Stimulated activated CD8-positive, alpha-beta memory T cell treated with anti-CD3 and anti-CD28 coated beads, Interleukin-2, amount 100 ng/mL, for 48 hours (primary cell): ENCODE data around the gene DISC1.
"Not testable (repeated sequence)": the region's sequence is repeated elsewhere in the genome, so short reads cannot be mapped to it uniquely, and the experiment has no call there.

ENCODE experiments used
- DNase-seq, 2 donors: peaks; one replicate each; pipeline ENCODE4 v3.0.0-alpha.2; 2020; ENCODE audit warnings: low read depth in 2 of 2

DISC1 gene

DNA sequence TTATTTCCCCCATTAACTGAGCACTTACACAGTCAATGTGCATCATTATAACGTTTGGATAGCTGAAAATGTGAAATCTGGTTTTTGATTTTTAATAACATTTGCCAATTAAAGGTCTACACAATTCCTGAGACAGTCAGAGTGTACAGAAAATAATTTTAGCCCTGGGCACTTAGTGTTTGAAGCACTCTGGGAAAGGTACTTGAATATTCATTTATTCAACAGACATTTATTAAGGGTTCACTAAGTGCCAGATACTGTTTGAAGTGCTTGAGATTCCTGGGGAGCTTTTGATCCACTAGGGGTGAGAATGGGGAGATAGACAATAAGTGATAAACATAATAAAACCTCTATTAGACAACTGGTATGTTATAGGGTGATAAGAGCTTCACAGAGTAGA, 141.8 kb downstream of the DISC1 start:
- DNase-seq, result no peak

- DNase-seq, result no peak
These were observed 144.1 kb downstream of the DISC1 start for GRCh38 chr1:231770506-231771175.

DNA sequence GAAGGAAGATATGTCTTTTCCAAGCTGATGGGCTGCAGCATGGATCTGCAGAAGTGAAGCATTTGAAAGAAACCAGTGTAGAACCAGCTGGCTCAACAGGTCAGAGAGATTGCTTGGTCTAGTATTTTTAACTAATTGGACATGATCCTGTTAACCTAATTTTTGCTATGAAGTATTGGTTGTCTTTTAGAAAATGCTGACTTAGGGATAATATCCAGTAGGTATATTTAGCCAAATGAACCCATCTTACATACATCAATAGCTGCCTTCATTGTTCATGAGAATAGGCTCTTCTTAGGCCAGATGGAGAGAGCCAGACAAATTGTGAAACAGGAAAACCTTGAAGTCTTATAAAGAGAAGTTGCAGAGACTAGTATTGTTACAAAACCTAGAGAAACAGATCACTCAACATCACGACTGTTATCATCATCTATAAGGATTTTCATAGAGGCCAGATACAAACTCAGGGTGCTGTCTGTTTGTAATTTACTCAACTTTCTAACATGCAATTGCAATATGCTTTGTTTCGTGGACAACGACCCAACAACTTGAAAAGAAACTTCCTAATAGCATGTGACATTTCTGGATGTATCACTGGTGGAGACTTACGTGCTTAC, 148.2 kb downstream of the DISC1 start:
- DNase-seq, result no peak

GRCh38 chr1:231776010-231776756, 149.6 kb downstream of the DISC1 start:
- no peak for DNase-seq

DNA sequence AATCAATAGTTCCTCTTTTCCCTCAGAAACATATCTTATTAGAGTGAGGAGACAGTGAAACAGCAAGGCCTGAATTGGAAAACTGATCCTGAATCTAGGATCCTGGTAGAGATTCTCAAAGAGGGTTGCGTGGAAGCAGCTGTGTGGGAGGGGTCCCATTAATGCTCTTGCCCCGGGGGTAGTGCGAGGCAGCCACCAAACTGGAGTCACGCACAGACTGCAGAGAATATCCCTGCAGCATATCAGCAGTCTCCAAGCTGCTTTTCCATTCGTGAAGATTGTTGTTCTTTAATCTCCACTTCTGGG, 150.1 kb downstream of the DISC1 start:
- no peak for DNase-seq

DNA sequence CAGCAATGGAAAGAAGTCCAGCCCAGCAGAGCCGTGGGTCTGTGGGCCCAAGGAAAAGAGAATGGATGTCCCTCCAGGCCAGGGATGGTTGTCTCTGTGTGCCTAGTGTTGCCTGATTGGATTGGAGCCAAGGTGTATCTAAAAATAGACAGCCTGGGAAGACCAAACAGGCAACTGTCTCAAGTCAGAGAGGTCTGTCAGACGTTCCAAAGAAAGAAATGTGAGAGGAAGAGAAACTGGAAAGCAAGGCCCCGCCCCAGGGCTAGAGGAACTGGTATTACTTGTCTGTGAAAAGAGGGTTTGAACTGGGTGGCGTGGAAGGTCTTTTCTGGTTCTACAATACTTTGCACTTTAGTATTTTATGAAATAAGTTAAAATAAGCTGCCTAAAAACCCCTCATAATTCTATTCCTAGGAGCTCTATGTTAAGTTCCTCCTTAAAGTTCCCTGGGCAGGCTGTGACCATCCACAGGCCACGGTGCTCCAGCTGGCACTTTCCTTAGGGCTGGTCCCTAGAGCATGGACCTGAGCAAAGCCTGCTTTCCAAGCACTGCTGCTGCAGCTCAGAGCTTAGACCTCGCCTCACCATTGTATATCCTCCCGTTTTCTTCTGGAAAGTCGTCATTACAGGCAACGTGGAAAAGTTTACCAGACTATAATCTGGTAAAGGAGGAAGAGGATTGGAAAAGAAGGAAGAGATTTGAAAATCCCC, 151.6 kb downstream of the DISC1 start:
- DNase-seq, result no peak

- DNase-seq, result no peak
These were observed 152.5 kb downstream of the DISC1 start for GRCh38 chr1:231779081-231779480.

GRCh38 chr1:231781892-231782291, 155.3 kb downstream of the DISC1 start:
- DNase-seq, result no peak

GRCh38 chr1:231785073-231785472, 158.5 kb downstream of the DISC1 start:
- DNase-seq, result not testable (repeated sequence)

- DNase-seq, result no peak
These were observed 159.5 kb downstream of the DISC1 start for GRCh38 chr1:231786126-231786525.

GRCh38 chr1:231792634-231793033, 166.0 kb downstream of the DISC1 start:
- no peak for DNase-seq

DNA sequence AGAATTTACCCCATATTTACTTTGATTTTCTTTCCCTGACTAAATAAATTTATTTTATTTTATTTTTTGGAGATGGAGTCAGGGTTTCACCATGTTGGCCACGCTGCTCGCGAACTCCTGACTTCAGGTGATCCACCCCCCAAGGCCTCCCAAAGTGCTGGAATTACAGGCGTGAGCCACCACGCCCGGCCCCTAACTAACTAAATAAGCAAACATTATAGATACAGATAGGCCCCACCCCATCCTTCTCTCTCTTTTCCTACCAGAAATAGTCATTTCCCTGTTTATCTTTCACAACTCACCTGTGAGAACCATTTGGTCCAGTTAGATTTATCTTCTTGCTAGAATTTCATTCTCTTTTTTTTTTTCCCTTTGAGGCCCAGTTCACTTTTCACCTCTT, 167.3 kb downstream of the DISC1 start:
- no peak for DNase-seq

- no peak for DNase-seq
These were observed 169.6 kb downstream of the DISC1 start for GRCh38 chr1:231796141-231796540.

GRCh38 chr1:231799363-231799986, 172.9 kb downstream of the DISC1 start:
- DNase-seq, result no peak

DNA sequence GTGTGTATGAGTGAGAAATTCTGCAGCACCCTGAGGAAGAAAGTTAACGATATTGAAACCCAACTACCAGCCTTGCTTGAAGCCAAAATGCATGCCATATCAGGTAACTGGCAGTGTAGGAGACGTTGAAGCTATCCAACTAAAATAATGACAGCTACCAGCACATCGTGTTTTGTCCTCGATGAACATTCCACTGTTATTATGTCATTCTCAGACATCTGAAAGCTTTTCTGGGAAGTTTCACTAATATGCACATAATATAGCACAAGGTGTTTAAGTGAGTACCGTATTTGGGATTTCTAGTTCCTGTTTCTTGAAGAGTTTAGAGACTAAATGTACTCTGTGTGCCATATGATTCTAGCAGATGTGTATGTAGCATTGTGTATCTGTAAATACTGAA, 173.5 kb downstream of the DISC1 start:
- DNase-seq, result no peak

DNA sequence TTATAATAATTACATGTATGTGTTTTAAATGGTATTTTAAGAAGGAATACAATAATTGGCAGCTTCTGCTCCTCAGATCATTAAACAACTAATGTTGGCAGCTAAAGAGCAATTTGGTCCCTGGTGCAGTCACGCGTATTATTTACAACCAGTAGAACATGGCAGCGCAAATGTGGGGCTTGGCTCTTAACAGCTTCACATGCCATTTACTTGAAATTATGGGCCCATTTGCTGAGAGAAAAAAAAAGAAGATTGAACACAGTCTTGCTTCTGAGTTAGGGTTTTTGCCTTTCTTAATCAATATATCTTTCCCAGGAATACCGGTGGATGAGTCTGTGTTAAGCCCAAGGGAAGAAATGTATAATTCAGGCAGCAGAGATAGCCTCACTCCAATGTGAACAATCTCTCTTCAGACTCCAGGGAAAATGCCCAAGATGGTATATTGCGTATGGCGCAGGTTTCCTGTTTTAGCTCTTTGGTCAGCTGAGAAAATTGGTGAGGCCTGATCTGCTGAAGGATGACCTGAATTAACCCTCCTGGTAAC, 174.5 kb downstream of the DISC1 start:
- no peak for DNase-seq

- no peak for DNase-seq
These were observed 176.8 kb downstream of the DISC1 start for GRCh38 chr1:231803353-231803752.

GRCh38 chr1:231806623-231807495, 180.3 kb downstream of the DISC1 start:
- peak; percentile 23 to 30 for DNase-seq

GRCh38 chr1:231807541-231807940, 181.0 kb downstream of the DISC1 start:
- DNase-seq, result no peak

DNA sequence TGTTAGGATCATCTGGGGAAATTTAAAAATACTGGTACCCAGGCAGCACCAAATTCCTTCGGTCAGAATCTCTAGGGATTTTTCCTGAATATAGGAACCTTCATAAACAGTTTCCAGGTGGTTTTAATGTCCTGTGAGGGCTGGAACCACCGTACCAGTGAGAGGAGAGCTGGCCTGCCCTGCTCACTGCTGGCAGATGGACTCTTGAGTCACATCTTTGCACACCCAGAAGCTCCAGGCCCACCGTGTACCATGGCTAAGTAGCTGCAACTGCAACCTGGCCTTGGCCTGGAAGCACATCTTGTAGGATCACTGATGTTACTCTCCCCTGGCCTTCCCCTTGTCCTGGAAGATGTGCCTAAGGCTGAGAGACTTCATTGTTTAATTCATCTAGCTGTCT, 181.5 kb downstream of the DISC1 start:
- no peak for DNase-seq

DNA sequence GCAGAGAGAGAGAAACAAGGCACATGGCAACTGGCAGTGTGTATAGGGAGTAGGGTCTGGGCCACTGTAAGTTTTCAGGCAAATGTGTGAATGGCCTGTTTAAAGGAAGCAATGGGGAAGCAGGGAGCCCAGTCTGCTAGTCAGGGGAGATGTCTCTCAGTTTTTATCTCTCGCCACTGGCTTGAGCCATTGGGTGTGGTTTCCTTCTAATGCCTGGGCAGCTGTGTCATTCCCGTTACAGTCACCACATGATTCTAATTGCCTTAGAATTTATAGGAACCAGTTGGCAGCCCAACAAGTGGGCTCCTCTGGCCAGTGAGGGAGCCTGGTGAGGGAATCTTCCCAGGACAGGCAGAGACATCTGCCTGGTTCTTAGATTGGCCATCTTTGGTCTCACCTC, 182.4 kb downstream of the DISC1 start:
- DNase-seq, result no peak
